Dermis lymphatic vessel endothelial cell (primary cell): ENCODE measurements around the gene ICA1. TPM values are rescaled to one million over a fixed set of nuclear protein-coding genes. Genes with fewer than 3 reads are reported as not detected.

ENCODE experiments used
- total RNA-seq: library from RNA; depleted of rRNA; stranded (reverse); fragments of >200 nt; gene quantifications from 2 replicates; pipeline ENCODE4 v1.2.1, GENCODE V29; 2014

Gene ICA1
- 44.1 and 54.1 TPM in 2 replicates for total RNA-seq

DNA sequence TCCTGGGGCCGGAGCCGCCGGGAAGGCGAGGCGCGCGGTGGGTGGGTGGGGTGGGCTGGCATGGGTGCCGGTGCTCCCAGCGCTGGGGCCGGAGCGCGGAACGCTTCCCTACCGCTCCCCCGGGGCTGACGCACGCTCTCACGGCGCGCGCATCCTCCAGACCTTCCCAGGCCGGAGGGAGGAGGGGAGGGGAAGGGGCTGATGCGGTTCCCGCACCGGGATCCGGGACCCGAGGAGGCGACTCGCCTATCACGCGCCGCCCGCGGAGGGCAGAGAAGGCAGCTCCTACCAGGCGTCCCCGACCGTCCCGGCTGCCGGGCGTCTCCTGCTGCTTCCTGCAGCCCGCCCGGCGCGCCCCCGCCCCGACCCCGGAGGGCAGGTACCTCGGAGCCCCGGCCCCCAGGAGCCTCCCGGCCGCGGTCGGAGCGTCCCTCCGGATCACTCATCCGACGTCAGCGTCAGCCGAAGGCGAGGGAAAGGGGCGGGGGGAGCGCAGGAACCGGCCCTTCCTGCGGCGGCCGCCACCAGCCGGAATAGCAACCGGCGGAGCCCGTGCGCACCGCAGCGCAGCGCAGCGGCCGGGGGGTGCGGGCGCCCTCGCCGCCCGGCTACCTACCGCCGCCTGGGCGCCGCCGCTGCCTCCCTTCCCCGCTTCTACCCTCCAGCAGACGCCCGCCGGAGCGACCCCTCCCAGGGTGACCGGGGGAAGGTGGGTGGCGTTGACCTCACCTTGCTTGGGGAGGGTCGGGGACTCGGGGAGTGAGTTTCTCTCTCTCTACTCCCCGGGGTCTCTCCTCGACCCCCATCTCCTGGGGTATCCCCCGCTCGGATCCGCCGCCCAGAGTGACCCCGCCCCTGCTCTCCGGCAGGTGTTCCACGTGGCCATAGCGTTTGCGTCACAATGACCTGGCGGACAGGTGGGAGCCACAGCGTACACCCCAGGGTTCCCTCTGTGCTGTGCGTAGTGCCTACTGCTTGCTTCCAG, at the start of gene ICA1:
TSS of gene ICA1 (minus strand) at position 457 of the 985 bp plus-strand sequence. CDS start 26,241 bp downstream, outside the sequence.

Other genes with a start within 250 kb of the ICA1 start
- gene NXPH1, start 171.4 kb upstream of the ICA1 start, total RNA-seq = not detected in 2 replicates